ENCODE results near the gene HS6ST1.

DNA sequence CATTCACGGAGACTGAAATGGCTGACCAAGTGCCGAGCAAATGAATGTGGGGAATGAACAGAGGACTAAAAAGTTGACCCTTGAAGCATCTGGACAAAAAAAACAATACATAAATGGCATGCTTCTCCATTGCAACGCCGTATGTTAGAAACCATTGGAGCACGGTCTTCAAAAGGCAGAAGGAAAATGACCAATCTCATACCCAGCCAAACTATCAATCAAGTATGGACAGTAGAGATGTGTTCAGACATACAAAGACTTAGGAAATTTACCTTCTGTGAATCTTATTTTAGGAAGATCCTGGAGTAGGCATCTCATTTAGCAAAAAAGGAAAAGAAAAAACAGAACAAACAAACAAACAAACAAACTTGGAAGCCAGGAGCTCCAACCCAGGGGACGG lies 44.5 kb downstream of the HS6ST1 start:
- TF ChIP-seq POLR2A (IDR thresholded peaks at IDR 0.05) (no peak), CTCF (IDR thresholded peaks at IDR 0.05 in 4 of 5, conservative IDR thresholded peaks at IDR 0.05 in 1 of 5) (no peak)
